HG03108 (cell line): ENCODE data around the gene GAREM2.

Experiments
- ATAC-seq: cut with Tn5 transposase; IDR thresholded peaks from one replicate; pipeline ENCODE4 v1.9.1; 2021; ENCODE audit warnings: moderate library complexity; ENCODE audit not compliant: unreplicated experiment

The GAREM2 gene

DNA sequence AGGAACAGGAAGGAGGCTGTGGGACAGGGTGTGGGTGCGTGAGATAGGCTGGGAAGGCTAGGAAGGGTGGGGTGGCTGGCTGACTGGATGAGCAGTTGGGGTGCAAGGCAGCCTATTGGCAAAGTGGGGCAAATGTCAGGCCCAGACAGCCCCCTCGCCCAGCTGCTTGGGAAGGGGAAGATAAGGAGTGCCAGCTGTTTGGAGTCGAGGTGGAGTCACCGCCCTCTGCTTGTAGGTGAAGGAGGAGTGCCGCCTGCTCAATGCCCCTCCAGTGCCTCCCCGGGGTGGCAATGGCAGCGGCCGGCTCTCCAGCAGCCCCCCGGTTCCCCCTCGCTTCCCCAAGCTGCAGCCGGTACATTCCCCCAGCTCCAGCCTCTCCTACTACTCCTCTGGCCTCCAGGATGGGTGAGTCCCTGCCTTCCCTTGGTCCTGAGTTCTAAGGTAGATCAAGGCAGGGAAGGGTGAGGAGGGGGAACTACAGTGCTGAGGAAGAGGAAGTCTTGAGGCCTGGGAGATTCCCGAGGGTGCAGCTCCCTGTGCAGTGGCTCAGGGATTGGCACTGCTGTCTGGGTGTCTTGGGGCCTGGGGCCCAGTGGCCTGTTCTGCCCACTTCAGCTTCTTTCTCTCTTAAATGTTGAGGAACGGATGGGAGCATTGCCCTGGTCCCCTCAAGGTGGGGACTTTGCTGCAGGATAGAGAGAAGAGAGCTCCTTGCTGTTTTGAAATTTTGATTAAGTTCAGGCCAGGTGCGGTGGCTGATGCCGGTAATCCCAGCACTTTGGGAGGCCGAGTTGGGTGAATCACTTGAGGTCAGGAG, 13.3 kb downstream of the GAREM2 start:
- ATAC-seq: no peak

DNA sequence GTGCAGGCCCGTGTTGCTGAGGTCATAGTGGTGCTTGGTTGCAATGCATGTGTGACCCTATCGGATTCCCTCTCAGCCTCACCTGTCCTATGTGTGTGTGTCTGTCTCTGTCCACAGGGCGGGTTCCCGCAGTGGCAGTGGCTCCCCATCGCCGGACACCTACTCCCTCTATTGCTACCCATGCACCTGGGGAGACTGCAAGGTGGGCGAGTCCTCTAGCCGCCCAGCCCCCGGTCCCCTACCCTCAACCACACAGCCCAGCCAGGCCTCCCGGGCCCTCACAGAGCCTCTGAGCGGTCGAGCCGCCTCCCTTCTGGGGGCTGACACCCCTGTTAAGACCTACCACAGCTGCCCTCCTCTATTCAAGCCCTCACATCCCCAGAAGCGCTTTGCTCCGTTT, 14.2 kb downstream of the GAREM2 start:
- ATAC-seq: no peak

DNA sequence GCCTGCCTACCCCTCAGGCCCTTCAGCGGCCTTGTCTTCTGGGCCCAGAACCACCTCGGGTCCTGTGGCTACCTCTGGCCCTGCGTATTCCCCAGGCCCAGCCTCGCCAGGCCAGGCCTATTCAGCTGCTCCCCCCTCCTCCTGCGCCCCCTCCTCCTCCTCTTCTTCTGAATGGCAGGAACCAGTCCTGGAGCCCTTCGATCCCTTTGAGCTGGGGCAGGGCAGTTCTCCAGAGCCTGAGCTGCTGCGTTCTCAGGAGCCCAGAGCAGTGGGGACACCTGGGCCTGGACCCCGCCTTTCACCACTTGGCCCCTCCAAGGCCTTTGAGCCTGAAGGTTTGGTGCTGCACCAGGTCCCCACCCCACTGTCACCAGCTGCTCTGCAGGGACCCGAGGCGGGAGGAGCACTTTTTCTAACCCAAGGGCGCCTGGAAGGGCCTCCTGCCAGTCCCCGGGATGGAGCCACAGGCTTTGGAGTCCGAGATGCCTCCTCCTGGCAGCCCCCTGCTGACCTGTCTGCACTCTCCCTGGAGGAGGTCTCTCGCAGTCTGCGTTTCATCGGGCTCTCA, 14.7 kb downstream of the GAREM2 start:
- ATAC-seq: no peak

DNA sequence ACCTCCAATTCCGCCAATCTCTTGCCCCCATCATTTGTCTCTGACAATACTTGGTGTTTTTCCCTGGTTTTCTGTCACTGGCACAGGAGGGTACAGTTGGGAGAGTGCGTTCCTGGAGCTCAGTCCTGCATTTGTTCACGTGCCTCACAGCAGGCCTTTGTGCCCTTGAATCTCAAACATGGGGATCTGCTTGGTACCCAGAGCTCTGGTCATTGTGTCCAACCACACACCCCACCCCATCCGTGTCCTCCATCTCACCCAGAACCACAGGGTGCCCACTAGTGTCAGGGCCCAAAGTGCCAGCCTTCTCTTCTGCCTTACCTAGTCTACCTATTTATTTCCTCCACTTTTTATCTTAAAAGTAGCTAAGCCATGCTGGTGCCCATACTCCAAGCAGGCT, 16.2 kb downstream of the GAREM2 start:
- ATAC-seq: no peak

DNA sequence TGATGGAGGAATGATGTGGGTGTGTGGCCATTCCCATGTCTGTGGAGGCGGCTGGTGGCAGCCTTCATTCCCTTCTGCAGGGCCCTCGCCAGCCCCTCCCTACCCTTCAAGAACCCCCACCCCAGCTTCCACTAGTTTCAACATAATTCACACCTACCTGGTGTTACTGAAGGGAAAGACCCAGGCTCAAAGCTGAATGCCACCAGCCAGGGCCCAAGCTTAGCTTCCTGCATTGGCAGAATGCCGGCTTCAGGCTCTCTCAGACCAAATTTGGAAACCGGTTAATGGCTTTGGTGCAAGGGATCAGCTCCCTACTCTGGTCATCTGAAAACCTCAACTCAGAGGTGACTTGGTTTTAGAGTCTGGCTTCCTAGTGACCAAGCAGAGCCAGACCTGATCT, 16.9 kb downstream of the GAREM2 start:
- ATAC-seq: no peak

DNA sequence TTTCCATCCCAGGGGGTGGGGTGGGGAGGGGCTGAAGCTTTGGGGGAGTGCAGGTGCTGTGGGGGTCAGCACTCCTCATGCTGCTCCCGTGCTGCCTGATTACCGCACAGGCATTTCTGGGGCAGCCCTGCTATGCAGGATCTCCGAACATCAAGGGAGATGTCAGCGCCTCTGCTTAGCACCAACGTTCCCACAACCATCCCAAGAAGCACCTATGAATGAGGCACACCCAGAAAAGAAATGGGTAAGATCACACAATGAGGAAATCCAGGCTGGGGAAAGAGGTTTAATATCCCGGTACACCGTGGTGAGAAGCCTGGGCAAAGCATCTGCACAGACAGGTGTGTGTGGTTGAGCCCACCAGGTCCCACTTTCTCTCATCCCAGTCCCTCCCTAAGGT, 17.5 kb downstream of the GAREM2 start:
- ATAC-seq: no peak

DNA sequence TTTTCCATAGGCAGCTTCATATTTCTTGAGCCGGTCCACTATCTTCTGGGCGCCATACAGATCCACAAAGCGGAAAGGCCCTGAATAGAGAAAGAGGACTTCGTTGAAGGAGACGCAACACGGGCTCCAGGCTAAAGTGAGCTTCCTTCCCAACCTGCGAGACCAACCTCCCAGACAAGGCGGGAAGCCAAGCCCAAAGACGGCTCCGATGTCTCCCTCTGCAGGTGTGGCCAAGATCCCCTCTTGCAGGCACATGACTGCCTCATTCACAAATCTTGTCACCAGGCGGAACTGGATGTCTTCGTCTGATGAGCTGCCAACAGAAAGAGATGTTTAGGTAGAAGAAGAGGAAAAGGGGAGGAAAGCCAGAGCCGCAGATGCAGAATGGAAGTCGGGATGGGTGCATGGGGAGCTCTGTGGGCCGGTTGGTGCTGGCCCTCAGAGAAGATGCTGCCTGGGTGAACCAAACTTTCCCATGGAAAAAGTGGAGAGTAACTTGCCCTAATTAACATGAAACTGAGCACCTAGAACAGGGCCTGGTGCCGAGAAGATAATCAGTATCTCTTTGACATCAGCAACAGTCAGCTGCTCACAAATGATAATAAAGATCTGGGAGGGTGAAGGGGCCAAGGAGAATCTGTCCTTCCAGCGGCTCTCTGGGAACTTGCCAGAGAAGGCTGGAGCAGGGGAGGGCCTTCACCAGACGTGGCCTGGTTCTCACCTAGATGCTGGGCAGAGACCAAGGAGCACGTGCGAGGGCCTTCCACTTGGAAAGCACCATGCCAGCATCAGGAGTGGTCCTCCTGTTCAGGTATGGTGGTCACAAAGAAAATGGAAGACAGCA, 18.6 kb downstream of the GAREM2 start:
- no peak for ATAC-seq

DNA sequence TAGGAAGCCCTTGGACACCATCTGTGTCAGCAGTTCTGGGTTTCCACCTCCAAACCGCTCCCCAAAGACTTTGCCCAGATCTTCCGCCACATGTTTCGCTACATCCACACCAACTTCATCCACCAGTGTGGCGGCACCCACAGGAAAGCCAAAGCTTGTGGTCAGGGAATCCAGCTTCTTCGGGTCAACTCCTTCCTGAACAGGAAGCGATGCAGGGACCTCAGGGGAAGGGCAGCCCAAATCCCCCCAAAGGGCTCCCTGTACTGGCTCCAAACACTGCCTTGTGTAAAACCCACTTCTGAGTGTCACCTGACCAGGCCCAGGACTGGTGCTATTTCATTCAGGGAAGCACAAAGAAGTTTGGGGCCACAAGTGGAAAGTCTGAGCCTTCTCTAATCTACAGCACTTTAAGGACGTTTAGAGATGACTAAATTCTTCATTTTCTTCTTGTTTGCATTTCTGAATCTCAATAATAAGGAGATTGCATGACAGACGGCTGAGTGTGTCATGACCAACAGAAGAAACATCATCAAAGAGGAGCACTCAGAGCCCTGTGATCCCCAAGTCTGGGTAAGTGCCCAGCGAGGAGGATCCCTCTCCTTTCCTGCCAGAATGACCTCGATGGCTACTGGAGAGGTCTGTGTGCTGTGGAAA, 20.8 kb downstream of the GAREM2 start:
- no peak for ATAC-seq

DNA sequence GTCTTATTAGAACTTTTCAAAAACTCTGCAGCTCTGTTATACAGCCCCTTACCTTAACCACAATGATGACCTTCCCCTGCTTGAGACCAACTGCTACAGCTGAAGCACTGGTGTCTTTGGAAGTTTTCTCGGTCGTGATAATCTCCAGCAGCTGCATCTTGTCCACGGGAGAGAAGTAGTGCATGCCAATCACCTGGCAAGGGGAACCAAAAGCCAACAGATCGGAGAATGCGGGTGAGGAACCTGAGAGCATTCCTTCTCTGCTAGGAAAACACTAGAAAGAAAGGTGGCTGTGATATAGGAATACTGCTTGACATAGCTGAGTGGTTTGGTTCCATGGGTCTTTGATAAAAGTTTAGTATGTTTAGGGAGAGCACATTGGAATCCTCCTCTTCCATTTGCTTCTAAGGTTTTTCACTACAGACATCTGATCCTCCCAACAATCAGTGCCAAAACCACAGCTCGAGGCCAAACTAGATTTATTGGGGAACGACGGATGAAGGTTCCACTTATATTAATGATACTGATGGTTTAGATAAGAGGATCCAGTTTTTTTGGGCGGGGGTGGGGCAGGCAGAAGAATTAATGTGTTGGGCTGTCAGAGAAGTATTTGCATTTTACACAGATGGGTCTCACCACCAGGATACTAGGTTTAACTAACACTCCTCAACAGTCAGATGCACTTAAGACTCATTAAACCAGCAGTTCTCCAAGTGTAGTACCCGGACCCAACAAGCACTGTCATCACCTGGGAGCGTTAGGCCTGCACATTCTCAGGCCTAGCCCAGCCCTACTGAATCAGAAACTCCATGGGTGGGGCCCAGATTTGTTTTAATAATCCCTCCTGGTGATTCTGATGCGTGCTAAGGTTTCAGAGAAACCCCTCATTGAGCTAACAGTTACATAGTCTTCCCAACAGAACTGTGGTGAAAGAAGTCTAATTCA, 22.4 kb downstream of the GAREM2 start:
- no peak for ATAC-seq

DNA sequence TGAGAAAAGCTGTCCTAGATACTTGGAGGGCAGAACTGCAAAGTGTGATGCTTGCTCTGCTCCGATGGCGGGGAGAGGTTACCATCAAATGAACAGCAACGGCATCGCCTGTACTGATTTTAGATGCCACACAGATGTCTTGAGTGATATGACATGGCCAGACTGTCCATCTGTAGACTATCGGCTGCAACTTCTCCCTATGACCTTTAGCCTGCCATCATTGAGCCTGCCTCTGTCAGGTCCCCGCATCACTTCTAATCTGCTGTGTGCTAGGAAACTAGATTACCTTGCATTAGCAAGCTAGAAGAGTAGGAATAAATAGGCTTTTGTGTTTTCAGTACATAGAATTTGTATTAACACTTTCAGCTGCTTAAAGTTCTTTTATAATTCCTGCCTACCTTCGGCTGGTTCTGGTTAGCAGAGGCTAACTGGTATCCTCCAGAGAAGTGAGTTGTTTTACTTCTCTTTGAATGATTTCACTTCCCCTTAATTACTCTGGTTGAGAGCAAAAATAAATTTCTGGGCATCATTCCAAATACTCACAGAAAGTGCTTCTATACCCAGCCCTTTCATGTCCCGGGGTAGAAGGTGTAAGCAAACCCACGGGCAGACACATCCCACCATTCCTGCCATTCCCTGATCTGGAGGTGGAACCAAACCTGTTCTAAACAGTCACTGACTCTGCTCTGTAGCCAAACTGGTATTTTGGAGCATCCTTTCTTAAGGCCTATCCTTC, 24.0 kb downstream of the GAREM2 start:
- ATAC-seq: peak; percentile 55

DNA sequence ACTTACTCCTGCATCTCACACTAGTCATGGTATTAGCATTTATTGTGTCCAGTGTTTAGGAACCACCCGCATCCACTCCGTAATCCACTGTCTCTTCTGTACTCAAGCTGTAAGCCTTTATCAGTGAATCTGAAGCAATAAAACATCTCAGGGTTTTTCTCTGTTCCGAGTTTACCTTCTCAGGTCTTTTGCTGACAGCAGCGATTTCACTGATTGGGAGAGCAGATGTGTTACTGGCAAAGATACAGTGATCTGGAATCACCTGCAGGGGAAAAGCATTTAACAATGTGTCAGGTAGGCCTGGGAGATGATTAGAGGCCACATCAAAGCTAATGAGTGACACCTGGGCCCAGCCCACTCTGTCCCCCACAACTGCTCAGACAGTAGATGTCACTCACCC, 24.6 kb downstream of the GAREM2 start:
- no peak for ATAC-seq

DNA sequence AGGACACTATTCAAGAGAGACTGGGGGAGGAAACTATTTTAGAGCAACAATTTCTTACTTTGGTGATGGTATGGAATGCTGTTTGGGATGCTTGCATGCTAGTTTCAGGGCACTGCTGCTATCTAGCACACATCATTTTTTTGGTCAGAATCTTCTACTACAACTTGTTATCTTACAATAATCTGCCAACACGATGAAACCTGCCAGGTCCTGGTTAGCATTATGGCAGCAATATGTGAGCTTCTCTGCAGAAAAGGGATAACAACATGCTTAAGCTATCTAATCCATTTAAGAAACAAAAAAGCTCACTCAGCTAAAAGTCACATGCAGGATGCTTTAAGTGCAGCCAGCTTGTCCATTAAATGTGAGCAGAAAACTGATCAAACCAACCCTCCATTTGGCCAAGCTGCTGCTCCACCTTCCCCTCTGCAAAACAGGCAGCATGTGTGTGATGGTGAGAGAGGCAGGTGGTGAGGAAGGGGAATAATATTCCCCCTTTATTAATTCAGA, 30.1 kb downstream of the GAREM2 start:
- no peak for ATAC-seq

DNA sequence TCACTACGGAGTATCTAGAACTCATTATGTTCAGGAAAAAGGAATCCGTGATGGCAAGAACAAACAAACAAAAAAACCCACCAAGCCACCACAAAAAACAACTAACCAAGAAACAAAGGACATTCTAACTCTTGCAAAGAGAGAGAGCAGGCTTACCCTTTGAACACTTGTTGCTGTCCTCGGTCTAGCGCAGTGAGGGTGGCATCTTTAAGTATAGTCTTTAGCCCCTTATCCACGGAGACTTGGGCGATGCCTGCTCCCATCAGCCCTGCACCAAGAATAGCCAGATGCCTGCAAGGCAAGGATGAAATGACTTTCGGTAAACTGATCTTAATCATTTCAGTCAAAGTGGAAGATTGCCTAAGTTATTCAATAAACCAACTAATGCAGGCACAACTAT, 31.0 kb downstream of the GAREM2 start:
- no peak for ATAC-seq

DNA sequence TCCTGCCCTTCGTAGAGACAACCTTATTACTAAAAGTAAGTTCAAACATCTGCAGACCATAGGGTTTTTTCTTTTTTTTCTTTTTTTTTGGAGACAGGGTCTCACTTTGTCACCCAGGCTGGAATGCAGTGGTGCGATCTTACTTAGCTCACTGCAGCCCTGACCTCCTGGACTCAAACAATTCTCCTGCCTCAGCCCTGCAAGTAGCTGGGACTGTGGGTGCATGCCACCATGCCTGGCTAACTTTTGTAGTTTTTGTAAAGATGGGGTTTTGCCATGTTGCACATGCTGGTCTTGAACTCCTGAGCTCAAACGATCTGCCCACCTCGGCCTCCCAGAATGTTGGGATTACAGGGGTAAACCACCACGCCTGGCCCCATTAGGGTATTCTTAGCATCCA, 39.1 kb downstream of the GAREM2 start:
- no peak for ATAC-seq

DNA sequence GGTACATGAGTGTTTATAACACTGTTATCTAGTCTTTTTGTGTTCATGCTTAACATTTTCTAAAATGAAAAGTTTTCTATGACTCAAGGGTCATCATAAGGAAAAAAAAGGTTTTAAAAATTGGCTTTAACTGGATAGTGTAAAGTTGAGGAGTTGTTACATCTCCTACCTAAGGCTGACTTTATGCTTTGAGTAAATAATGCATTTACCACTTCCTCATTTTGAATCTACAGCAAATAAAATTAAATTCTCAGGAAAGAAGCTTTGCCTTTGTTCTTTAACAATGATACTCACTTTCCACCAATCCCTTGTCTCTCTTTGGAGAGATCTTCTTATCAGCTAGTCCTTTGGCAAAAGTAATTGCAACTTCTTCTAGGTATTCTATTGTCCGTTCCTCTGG, 41.9 kb downstream of the GAREM2 start:
- ATAC-seq: no peak

DNA sequence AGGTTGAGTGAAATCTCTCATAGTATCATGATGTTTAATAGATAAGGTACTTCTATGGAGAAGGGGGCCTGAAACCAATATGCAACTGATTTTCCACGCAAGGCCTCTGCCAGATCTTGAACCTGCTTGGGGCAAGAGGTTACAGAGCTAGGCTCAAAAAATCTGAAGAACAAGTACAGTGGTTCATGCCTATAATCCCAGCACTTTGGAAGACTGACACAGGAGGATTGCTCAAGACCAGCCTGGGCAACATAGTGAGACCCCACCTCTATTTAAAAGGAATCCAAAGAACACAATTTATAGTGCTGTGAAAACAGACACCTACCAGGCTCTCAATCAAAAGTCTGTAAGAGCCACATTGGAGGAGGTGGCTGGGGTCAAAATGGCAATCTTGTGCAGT, 42.9 kb downstream of the GAREM2 start:
- no peak for ATAC-seq

DNA sequence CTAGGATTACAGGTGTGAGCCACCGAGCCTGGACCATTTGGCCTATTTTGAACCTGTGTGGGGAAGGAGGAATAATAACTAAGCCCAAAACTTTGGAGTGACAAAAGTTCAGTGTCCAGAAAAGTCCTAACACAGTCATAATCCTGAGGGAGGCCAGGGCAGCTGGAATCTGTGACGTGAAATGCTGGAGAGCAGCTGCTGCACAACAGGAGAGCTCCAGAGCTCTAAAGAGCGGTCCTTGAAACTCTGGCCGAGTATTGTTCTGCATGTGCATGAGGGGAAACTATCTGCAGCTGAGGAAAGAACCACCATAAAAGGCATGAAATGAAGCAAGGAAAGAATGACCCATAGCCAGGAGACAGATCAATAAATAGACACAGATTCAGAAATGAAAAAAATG, 43.7 kb downstream of the GAREM2 start:
- ATAC-seq: no peak

DNA sequence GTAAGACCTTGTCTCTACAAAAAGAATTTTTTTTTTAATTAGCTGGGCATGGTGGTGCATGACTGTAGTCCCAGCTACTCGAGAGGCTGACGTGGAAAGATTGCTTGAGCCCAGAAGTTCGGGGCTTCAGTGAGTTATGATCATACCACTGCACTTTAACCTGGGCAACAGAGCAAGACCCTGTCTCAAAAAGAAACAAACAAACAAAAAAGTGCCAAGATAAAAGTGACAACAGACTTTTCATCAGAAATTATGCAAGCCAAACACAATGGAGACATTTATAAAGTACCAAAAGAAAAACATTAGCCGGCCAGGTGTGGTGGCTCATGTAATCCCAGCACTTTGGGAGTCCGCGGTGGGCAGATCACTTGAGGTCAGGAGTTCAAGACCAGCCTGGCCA, 44.8 kb downstream of the GAREM2 start:
- ATAC-seq: no peak

DNA sequence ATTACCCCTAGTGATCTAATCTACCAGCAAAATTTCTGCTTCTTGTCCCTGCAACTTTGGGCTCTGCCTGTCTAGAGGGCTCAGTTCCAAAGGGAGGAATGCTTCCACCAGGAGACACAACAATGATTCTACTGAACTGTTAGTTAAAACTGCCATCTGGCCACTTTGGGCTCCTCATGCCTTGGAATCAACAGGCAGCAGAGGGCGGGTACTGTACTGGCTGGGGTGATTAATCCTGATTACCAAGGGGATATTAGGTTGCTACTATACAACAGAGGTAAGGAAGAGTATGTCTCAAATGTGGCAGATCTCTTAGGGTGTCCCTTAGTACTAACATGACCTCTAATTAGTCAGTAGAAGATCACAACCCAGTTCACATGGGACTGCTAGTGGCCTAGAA, 50.1 kb downstream of the GAREM2 start:
- no peak for ATAC-seq
